PC-3 (cell line): ENCODE results near the gene ANGPTL4. TPM values are rescaled to one million over a fixed set of nuclear protein-coding genes. Genes with fewer than 3 reads are reported as not detected.

Experiments used
- ATAC-seq: fragments of 200-7000 bp; cut with Tn5 transposase; 2 replicates; pipeline ENCODE4 v1.9.1; 2020; ENCODE audit warnings: mild to moderate bottlenecking, moderate library complexity
- BruUV-seq: library from RNA; stranded (reverse); fragments of 400-500 nt; replicated peaks from 2 replicates; lab custom pipeline; 2021; lab: Mats Ljungman, UMichigan
- CTCF ChIA-PET: fragments of 300-600 bp; sonication (Branson Sonifier 250); formaldehyde crosslinking; loops from one replicate; lab custom pipeline; 2022; ENCODE audit warnings: antibody characterized with exemption; lab: Charles Lee
- POLR2A ChIA-PET: fragments of 300-600 bp; sonication (Branson Sonifier 250); formaldehyde crosslinking; loops from one replicate; lab custom pipeline; 2022; ENCODE audit warnings: antibody characterized with exemption; ENCODE audit not compliant: unreplicated experiment; lab: Charles Lee
- DNase-seq: peaks from one replicate; pipeline ENCODE4 v3.0.0-alpha.2; 2015
- H2AFZ ChIP-seq: fragments of 300-600 bp; sonication (generic); 2 replicates; pipeline ENCODE4 v1.6.0; 2016; ENCODE audit warnings: antibody characterized with exemption, low read length
- H3F3A ChIP-seq: fragments of 300-600 bp; sonication (generic); one replicate; pipeline ENCODE4 v1.6.0; 2017; ENCODE audit warnings: antibody characterized with exemption, low read length, control low read depth, mild to moderate bottlenecking; ENCODE audit not compliant: unreplicated experiment
- H3K27ac ChIP-seq: fragments of 300-600 bp; sonication (generic); 2 replicates; pipeline ENCODE4 v1.5.1; 2016; ENCODE audit warnings: mild to moderate bottlenecking, low read length
- H3K27me3 ChIP-seq: fragments of 300-600 bp; sonication (generic); 2 replicates; pipeline ENCODE4 v1.6.1; 2016; ENCODE audit warnings: low read length, mixed read lengths
- H3K36me3 ChIP-seq: fragments of 300-600 bp; sonication (generic); 2 replicates; pipeline ENCODE4 v1.6.1; 2016; ENCODE audit warnings: low read depth, mixed run types, low read length, mixed read lengths
- H3K4me1 ChIP-seq: fragments of 300-600 bp; sonication (generic); 2 replicates; pipeline ENCODE4 v1.5.1; 2016; ENCODE audit warnings: low read length; ENCODE audit not compliant: insufficient read depth
- H3K4me2 ChIP-seq: fragments of 300-600 bp; sonication (generic); 2 replicates; pipeline ENCODE4 v1.6.0; 2016; ENCODE audit warnings: low read length
- H3K4me3 ChIP-seq: fragments of 300-600 bp; sonication (generic); 2 replicates; pipeline ENCODE4 v1.5.1; 2016; ENCODE audit warnings: mild to moderate bottlenecking, low read length, mixed read lengths
- H3K79me2 ChIP-seq: fragments of 300-600 bp; sonication (generic); 2 replicates; pipeline ENCODE4 v1.6.1; 2017; ENCODE audit warnings: low read length, mixed read lengths
- H3K9ac ChIP-seq: fragments of 300-600 bp; sonication (generic); 2 replicates; pipeline ENCODE4 v1.6.0; 2016; ENCODE audit warnings: mild to moderate bottlenecking, low read length
- H3K9me2 ChIP-seq: fragments of 300-600 bp; sonication (generic); replicated peaks from 2 replicates; pipeline ENCODE4 v1.6.1; 2016; ENCODE audit warnings: mixed run types, low read length, mixed read lengths
- H3K9me3 ChIP-seq: fragments of 300-600 bp; sonication (generic); 2 replicates; pipeline ENCODE4 v1.6.1; 2016; ENCODE audit warnings: low read length, mixed read lengths
- H4K20me1 ChIP-seq: fragments of 300-600 bp; sonication (generic); 2 replicates; pipeline ENCODE4 v1.6.1; 2016; ENCODE audit warnings: low read length, mixed read lengths
- EZH2 ChIP-seq: fragments of 300-600 bp; sonication (generic); IDR thresholded peaks from one replicate; pipeline ENCODE4 v1.6.1; 2017; ENCODE audit warnings: antibody characterized with exemption, mild to moderate bottlenecking, low read length; ENCODE audit not compliant: unreplicated experiment
- EZH2phosphoT487 ChIP-seq: fragments of 300-600 bp; sonication (generic); IDR thresholded peaks from 2 replicates; pipeline ENCODE4 v1.6.1; 2018; ENCODE audit warnings: mild to moderate bottlenecking, antibody characterized with exemption, low read length, borderline replicate concordance
- intact Hi-C: fragments of 100-400 bp; cut with micrococcal nuclease; formaldehyde crosslinking; loops from 2 replicates; pipeline ENCODE4 v1.9.0; 2023
- total RNA-seq: library from RNA; depleted of rRNA; stranded (reverse); fragments of >200 nt; gene quantifications from 2 replicates; pipeline ENCODE4 v1.2.3, GENCODE V29; 2014
- TF ChIP-seq, protein P1 (sequence below): fragments of 300-600 bp; sonication (generic); conservative IDR thresholded peaks from 2 replicates; pipeline ENCODE4 v1.5.1; 2017; ENCODE audit warnings: antibody characterized with exemption, low read depth, mild to moderate bottlenecking, low read length

The ANGPTL4 gene
- total RNA-seq, 1 experiment from 2014 or later, result 6.7 TPM

DNA sequence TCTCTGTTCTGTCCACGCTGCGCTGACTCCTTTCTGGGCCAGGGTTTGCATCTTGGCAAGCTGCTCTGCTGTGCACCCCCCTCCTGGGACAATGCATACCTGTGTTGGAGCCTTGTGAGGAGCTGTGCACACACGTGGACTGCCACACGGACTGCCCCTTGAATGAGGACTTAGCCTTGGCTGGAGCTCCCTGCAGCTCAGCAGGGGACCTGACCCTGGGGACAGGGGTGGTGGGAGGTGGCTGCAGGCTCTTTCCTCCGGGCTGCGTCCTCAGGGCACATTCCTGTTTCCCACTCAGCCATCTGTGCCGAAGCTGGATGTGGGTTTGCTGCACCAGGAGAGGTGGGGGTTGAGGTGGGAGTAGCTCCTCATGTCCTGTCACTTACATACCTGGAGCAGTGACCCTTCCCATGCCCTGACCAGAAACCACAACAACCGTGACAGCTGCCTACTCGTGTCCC, 34.4 kb downstream of the ANGPTL4 start:
- Histone ChIP-seq H3K9me2 (no peaks in the 10 kb centered on the region), H3K9me3 (no peaks in the 10 kb centered on the region), H3K4me3 (no peak overlapping the region), H4K20me1 (peaks cover 31% of the 10 kb centered on the region), H3K27ac (no peak overlapping the region), H3K27me3 (no peaks in the 10 kb centered on the region), H3K36me3 (peaks cover 14% of the 10 kb centered on the region), H3K9ac (no peak overlapping the region), H3K4me2 (no peak overlapping the region), H3K4me1 (peaks cover 9% of the 10 kb centered on the region), H3K79me2 (peaks cover 44% of the 10 kb centered on the region), H2AFZ (no peak overlapping the region), H3F3A (no peaks in the 10 kb centered on the region)
- DNase-seq (no peak), ATAC-seq (no peak)
- BruUV-seq, result no TSS peak
- ChIA-PET CTCF (interaction anchor here (0.6 kb wide), 1 partner anchor 47 kb away, joined by 3 read pairs; no protein-coding TSS in a partner anchor), POLR2A (no interaction called here)
- intact Hi-C loops, result no loop called here
- TF ChIP-seq EZH2phosphoT487, result no peak
- TF ChIP-seq, protein P1, sequence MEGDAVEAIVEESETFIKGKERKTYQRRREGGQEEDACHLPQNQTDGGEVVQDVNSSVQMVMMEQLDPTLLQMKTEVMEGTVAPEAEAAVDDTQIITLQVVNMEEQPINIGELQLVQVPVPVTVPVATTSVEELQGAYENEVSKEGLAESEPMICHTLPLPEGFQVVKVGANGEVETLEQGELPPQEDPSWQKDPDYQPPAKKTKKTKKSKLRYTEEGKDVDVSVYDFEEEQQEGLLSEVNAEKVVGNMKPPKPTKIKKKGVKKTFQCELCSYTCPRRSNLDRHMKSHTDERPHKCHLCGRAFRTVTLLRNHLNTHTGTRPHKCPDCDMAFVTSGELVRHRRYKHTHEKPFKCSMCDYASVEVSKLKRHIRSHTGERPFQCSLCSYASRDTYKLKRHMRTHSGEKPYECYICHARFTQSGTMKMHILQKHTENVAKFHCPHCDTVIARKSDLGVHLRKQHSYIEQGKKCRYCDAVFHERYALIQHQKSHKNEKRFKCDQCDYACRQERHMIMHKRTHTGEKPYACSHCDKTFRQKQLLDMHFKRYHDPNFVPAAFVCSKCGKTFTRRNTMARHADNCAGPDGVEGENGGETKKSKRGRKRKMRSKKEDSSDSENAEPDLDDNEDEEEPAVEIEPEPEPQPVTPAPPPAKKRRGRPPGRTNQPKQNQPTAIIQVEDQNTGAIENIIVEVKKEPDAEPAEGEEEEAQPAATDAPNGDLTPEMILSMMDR, result no peak

DNA sequence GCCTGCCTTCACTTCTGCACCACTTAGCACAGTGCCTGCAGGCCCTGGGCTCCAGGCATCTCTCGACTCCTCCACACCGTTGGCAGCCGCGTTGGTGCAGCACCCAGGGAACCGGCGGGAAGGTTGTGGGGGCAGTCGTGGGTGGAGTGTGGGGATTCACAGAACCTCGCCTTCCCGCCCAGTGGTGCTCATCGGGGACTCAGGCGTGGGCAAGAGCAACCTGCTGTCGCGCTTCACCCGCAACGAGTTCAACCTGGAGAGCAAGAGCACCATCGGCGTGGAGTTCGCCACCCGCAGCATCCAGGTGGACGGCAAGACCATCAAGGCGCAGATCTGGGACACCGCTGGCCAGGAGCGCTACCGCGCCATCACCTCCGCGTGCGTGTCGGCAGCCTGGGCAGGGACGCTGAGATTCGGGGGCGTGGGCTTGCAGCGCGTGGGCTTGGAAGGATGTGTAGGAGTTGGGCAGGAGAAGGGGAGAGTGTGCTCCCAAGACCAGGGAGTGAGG, 35.8 kb downstream of the ANGPTL4 start:
- Histone ChIP-seq H3K79me2 (peaks cover 32% of the 10 kb centered on the region), H4K20me1 (peaks cover 27% of the 10 kb centered on the region), H2AFZ (no peak overlapping the region), H3K27ac (no peak overlapping the region), H3F3A (no peaks in the 10 kb centered on the region), H3K27me3 (no peaks in the 10 kb centered on the region), H3K4me2 (no peak overlapping the region), H3K4me3 (no peak overlapping the region), H3K9me2 (no peaks in the 10 kb centered on the region), H3K9ac (no peak overlapping the region), H3K4me1 (peaks cover 3% of the 10 kb centered on the region), H3K9me3 (no peaks in the 10 kb centered on the region), H3K36me3 (peaks cover 16% of the 10 kb centered on the region)
- ChIA-PET CTCF (no interaction called here), POLR2A (no interaction called here)
- no TSS peak for BruUV-seq
- intact Hi-C loops, result no loop called here
- TF ChIP-seq, protein P1, result no peak
- TF ChIP-seq EZH2, result no peak
- no peak for TF ChIP-seq EZH2phosphoT487
- DNase-seq (no peak), ATAC-seq (no peak)

DNA sequence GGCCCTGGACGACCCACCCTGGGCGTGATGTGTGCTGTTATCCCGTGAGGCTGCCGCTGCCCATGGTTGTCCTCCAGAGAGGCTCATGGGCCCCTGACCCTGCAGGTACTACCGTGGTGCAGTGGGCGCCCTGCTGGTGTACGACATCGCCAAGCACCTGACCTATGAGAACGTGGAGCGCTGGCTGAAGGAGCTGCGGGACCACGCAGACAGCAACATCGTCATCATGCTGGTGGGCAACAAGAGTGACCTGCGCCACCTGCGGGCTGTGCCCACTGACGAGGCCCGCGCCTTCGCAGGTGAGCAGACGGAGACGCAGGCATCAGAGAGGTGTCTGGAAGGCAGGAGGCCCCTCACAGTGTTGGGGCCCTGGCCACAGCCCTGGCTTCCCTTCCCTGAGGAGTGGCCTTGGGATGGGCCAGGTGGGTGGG, 38.0 kb downstream of the ANGPTL4 start:
- H3K36me3 ChIP-seq, result peaks cover 19% of the 10 kb centered on the region
- no peak overlapping the region for H3K9ac ChIP-seq
- no peaks in the 10 kb centered on the region for H3F3A ChIP-seq
- no peak for TF ChIP-seq EZH2phosphoT487
- TF ChIP-seq, protein P1, result no peak
- TF ChIP-seq EZH2, result no peak
- H4K20me1 ChIP-seq, result peaks cover 12% of the 10 kb centered on the region; the same call in 1 of the 2 replicates
- POLR2A ChIA-PET, result no interaction called here
- CTCF ChIA-PET, result interaction anchor here (0.7 kb wide), 1 partner anchor 11 kb away, joined by 3 read pairs; the partner anchor contains the start of gene MARCHF2
- peaks cover 16% of the 10 kb centered on the region for H3K79me2 ChIP-seq
- no peaks in the 10 kb centered on the region for H3K4me1 ChIP-seq
- H3K9me3 ChIP-seq, result no peaks in the 10 kb centered on the region
- intact Hi-C loops, result no loop called here
- ATAC-seq (no peak), DNase-seq (no peak)
- H3K27me3 ChIP-seq, result no peaks in the 10 kb centered on the region
- BruUV-seq, result no TSS peak
- H3K9me2 ChIP-seq, result no peaks in the 10 kb centered on the region
- H2AFZ ChIP-seq, result no peak overlapping the region
- H3K4me3 ChIP-seq, result no peak overlapping the region
- H3K4me2 ChIP-seq, result no peak overlapping the region
- H3K27ac ChIP-seq, result no peak overlapping the region
